GM12878 (cell line): ENCODE results near the gene HUNK. TPM values are rescaled to one million over a fixed set of nuclear protein-coding genes. Genes with fewer than 3 reads are reported as not detected.

Source experiments
- ATAC-seq: fragments of 200-7000 bp; cut with Tn5 transposase; 3 replicates; pipeline ENCODE4 v1.9.1; 2020; ENCODE audit warnings: mild to moderate bottlenecking, moderate library complexity
- BruUV-seq: library from RNA; stranded (reverse); fragments of 400-500 nt; replicated peaks from 2 replicates; lab custom pipeline; 2021; lab: Mats Ljungman, UMichigan
- CTCF ChIA-PET: fragments of 300-600 bp; sonication (Branson Sonifier 250); formaldehyde crosslinking; extraction: SDS; loops from one replicate; lab custom pipeline; 2021; ENCODE audit warnings: inconsistent platforms; lab: Yijun Ruan, JAX
- POLR2A ChIA-PET: fragments of 350-600 bp; formaldehyde crosslinking; extraction: SDS; loops from one replicate; lab custom pipeline; 2021; ENCODE audit warnings: inconsistent platforms; lab: Charles Lee
- RAD21 ChIA-PET: fragments of 300-600 bp; sonication (Branson Sonifier 250); formaldehyde crosslinking; loops from one replicate; lab custom pipeline; 2023; ENCODE audit warnings: antibody characterized with exemption; ENCODE audit not compliant: unreplicated experiment; lab: Charles Lee
- SMC1A ChIA-PET: fragments of 300-600 bp; sonication (Branson Sonifier 250); formaldehyde crosslinking; loops from one replicate; lab custom pipeline; 2023; ENCODE audit not compliant: unreplicated experiment, uncharacterized antibody; lab: Charles Lee
- DNase-seq: peaks from one replicate; pipeline ENCODE4 v3.0.0-alpha.2; 2011; ENCODE audit warnings: low read depth, low spot score
- FAIRE-seq: peaks from 3 replicates; lab custom pipeline; 2011; peaks lifted over from hg19 to GRCh38; lab: Jason Lieb, UNC
- H2AFZ ChIP-seq: 2 replicates; pipeline ENCODE4 v1.6.0; 2011; ENCODE audit warnings: low read depth, low read length, control low read depth; ENCODE audit not compliant: control insufficient read depth
- H3K27ac ChIP-seq: 2 replicates; pipeline ENCODE4 v1.5.1; 2011; ENCODE audit warnings: control low read depth; ENCODE audit not compliant: control insufficient read depth, insufficient read depth
- H3K27me3 ChIP-seq, 2 experiments: replicated peaks in 1 of 2; 2 replicates each; pipeline versions ENCODE4 v1.6.0 to v1.6.1; 2011; ENCODE audit warnings: low read length in 1 of 2; ENCODE audit not compliant: control insufficient read depth in 2 of 2, insufficient read depth in 2 of 2
- H3K36me3 ChIP-seq, 2 experiments: 2 replicates each; pipeline ENCODE4 v1.5.1; 2011; ENCODE audit warnings: low read length in 1 of 2; ENCODE audit not compliant: control insufficient read depth in 2 of 2, insufficient read depth in 2 of 2
- H3K4me1 ChIP-seq: 2 replicates; pipeline ENCODE4 v1.6.1; 2011; ENCODE audit warnings: mild to moderate bottlenecking, low read length, moderate library complexity, mixed read lengths; ENCODE audit not compliant: control insufficient read depth, insufficient read depth
- H3K4me2 ChIP-seq: 2 replicates; pipeline ENCODE4 v1.6.0; 2011; ENCODE audit warnings: control low read depth; ENCODE audit not compliant: control insufficient read depth, insufficient read depth
- H3K4me3 ChIP-seq: fragments of 200-600 bp; sonication (generic); 2 replicates; pipeline ENCODE4 v1.5.1; 2016
- H3K79me2 ChIP-seq: 2 replicates; pipeline ENCODE4 v1.6.0; 2011; ENCODE audit warnings: low read length; ENCODE audit not compliant: control insufficient read depth, insufficient read depth
- H3K9ac ChIP-seq: 2 replicates; pipeline ENCODE4 v1.8.0; 2011; ENCODE audit warnings: low read length, control low read depth, mixed read lengths; ENCODE audit not compliant: control insufficient read depth, insufficient read depth
- H3K9me3 ChIP-seq: replicated peaks from 3 replicates; pipeline ENCODE4 v1.5.1; 2011; ENCODE audit warnings: mild to moderate bottlenecking, low read length; ENCODE audit not compliant: control insufficient read depth, insufficient read depth
- H4K20me1 ChIP-seq: 2 replicates; pipeline ENCODE4 v1.6.0; 2011; ENCODE audit not compliant: control insufficient read depth, insufficient read depth
- BHLHE40 ChIP-seq, 2 experiments: fragments of 450-650 bp in 1 of 2; IDR thresholded peaks; 2 replicates each; pipeline ENCODE4 v1.6.1; 2011 to 2017; ENCODE audit warnings: low read depth in 2 of 2, borderline replicate concordance in 1 of 2, improper control_type of control experiment in 1 of 2, low read length in 1 of 2, mild to moderate bottlenecking in 1 of 2
- CBX5 ChIP-seq: sonication (generic); IDR thresholded peaks from 2 replicates; pipeline ENCODE4 v1.6.1; 2016; ENCODE audit warnings: low read depth, moderate library complexity, mild to moderate bottlenecking, inconsistent platforms
- FOXM1 ChIP-seq: IDR thresholded peaks from 2 replicates; pipeline ENCODE4 v1.6.1; 2012; ENCODE audit warnings: low read depth, mild to moderate bottlenecking, inconsistent platforms, low read length, moderate library complexity
- HDAC6 ChIP-seq: fragments of 200-600 bp; sonication (generic); IDR thresholded peaks from one replicate; pipeline ENCODE4 v1.8.0; 2017; ENCODE audit warnings: antibody characterized with exemption; ENCODE audit not compliant: unreplicated experiment
- MEF2A ChIP-seq: IDR thresholded peaks from 2 replicates; pipeline ENCODE4 v1.6.1; 2011; ENCODE audit warnings: low read depth, mild to moderate bottlenecking, low read length, moderate library complexity; ENCODE audit not compliant: insufficient read depth
- PML ChIP-seq: IDR thresholded peaks from 2 replicates; pipeline ENCODE4 v1.6.1; 2012; ENCODE audit warnings: low read length, inconsistent platforms
- POU2F2 ChIP-seq: IDR thresholded peaks from 3 replicates; pipeline ENCODE4 v1.6.1; 2011; ENCODE audit warnings: low read depth, mild to moderate bottlenecking, low read length, borderline replicate concordance
- SKIL ChIP-seq: fragments of 450-650 bp; IDR thresholded peaks from 2 replicates; pipeline ENCODE4 v1.6.1; 2017; ENCODE audit warnings: mild to moderate bottlenecking, low read depth, inconsistent platforms; ENCODE audit not compliant: poor library complexity, severe bottlenecking
- SUZ12 ChIP-seq: fragments of 200-600 bp; sonication (generic); IDR thresholded peaks from one replicate; pipeline ENCODE4 v1.6.1; 2018; ENCODE audit warnings: antibody characterized with exemption, mild to moderate bottlenecking; ENCODE audit not compliant: unreplicated experiment
- TARDBP ChIP-seq: IDR thresholded peaks from 2 replicates; pipeline ENCODE4 v1.6.1; 2016; ENCODE audit warnings: borderline replicate concordance
- TCF3 ChIP-seq: IDR thresholded peaks from 2 replicates; pipeline ENCODE4 v1.6.1; 2012; ENCODE audit warnings: low read depth, mild to moderate bottlenecking, low read length, borderline replicate concordance; ENCODE audit not compliant: insufficient read depth
- WRNIP1 ChIP-seq: IDR thresholded peaks from 2 replicates; pipeline ENCODE4 v1.6.1; 2011; ENCODE audit warnings: low read depth, low read length, improper control_type of control experiment, borderline replicate concordance
- ZNF207 ChIP-seq: fragments of 450-650 bp; IDR thresholded peaks from 2 replicates; pipeline ENCODE4 v1.6.1; 2014; ENCODE audit warnings: antibody characterized with exemption, mild to moderate bottlenecking, borderline replicate concordance
- ZSCAN29 ChIP-seq: fragments of 450-650 bp; IDR thresholded peaks from 2 replicates; pipeline ENCODE4 v1.6.1; 2017; ENCODE audit warnings: mild to moderate bottlenecking, moderate library complexity
- WGBS: methylation state at CpG from one replicate; pipeline ENCODE4 v1.1.6; 2016; ENCODE audit warnings: low lambda C conversion rate; ENCODE audit not compliant: insufficient replicate concordance, insufficient coverage; ENCODE audit errors: missing lambda C conversion rate; 5-methylcytosine and 5-hydroxymethylcytosine counted together
- in situ Hi-C: fragments of 300-500 bp; cut with MboI; formaldehyde crosslinking; loops from 9 replicates; pipeline ENCODE4 v1.14.3; 2018; ENCODE audit warnings: mixed read lengths
- intact Hi-C: fragments of 100-400 bp; cut with micrococcal nuclease; formaldehyde crosslinking; loops from one replicate; pipeline ENCODE4 v1.14.2; 2022; ENCODE audit not compliant: unreplicated experiment
- polyA plus RNA-seq, 11 experiments: library from polyadenylated mRNA; depleted of rRNA in 4 of 11; unstranded in 6 of 11; stranded (reverse) in 5 of 11; fragments of >200 nt; fragmentation: Nextera tagmentation in 4 of 11; fragmentation: Illumina TruSeq in 1 of 11; extraction: Ambion mirVana in 4 of 11; extraction: Trizol in 1 of 11; gene quantifications; 1 replicate in 1 of 11; 2 replicates in 10 of 11; pipeline versions ENCODE4 v1.2.1 to v1.2.3, GENCODE V29; 2011 to 2016; ENCODE audit warnings: inconsistent platforms in 2 of 11, missing spikeins in 2 of 11, low read depth in 1 of 11
- total RNA-seq, 4 experiments: library from RNA; depleted of rRNA in 3 of 4; stranded (reverse); fragments of >200 nt in 3 of 4; fragmentation: Illumina TruSeq in 1 of 4; extraction: Trizol in 1 of 4; gene quantifications; 2 replicates each; pipeline versions ENCODE4 v1.2.1 to v1.2.3, GENCODE V29; 2013 to 2021

HUNK gene
- total and polyA plus RNA-seq, 10 of the 15 experiments (the other 5 are each of a cell fraction or from before 2014, with no cell fraction given) = under 0.01 to 0.14 (median 0.03) TPM; not detected in 7

- ChIA-PET RAD21 (no interaction called here), SMC1A (no interaction called here), CTCF (no interaction called here), POLR2A (no interaction called here)
- in situ Hi-C loops = no loop called here
- Histone ChIP-seq H3K4me2 (no peak overlapping the region), H3K9ac (no peak overlapping the region), H3K79me2 (no peaks in the 10 kb centered on the region), H4K20me1 (no peaks in the 10 kb centered on the region), H3K4me3 (no peak overlapping the region), H3K4me1 (no peaks in the 10 kb centered on the region), H3K27me3 (no peaks in the 10 kb centered on the region; a peak in 1 of 4 replicates), H2AFZ (no peak overlapping the region), H3K9me3 (no peaks in the 10 kb centered on the region), H3K36me3 (no peaks in the 10 kb centered on the region), H3K27ac (no peak overlapping the region)
- 49% methylated on average over 6 of the region's 6 CpGs for WGBS
- intact Hi-C loops = no loop called here
- no peak for TF ChIP-seq CBX5
- no peak for TF ChIP-seq ZNF207
- no peak for TF ChIP-seq WRNIP1
- no peak for TF ChIP-seq HDAC6
- no peak for TF ChIP-seq FOXM1
- DNase-seq = no peak
- BruUV-seq = no TSS peak
- no peak for FAIRE-seq
- no peak for ATAC-seq
These were observed 68.9 kb downstream of the HUNK start for GRCh38 chr21:31941694-31942093.

GRCh38 chr21:31943561-31943960, 70.7 kb downstream of the HUNK start:
- Histone ChIP-seq H3K9ac (no peak overlapping the region), H3K4me2 (no peak overlapping the region), H3K79me2 (no peaks in the 10 kb centered on the region), H3K36me3 (no peaks in the 10 kb centered on the region), H3K9me3 (no peaks in the 10 kb centered on the region), H2AFZ (no peak overlapping the region), H3K27me3 (no peaks in the 10 kb centered on the region; a peak in 1 of 4 replicates), H3K4me1 (no peaks in the 10 kb centered on the region), H4K20me1 (no peaks in the 10 kb centered on the region), H3K27ac (no peak overlapping the region), H3K4me3 (no peak overlapping the region)
- SMC1A ChIA-PET = no interaction called here
- intact Hi-C loops = no loop called here
- DNase-seq = no peak
- no peak for FAIRE-seq
- BruUV-seq = no TSS peak
- WGBS = 0% methylated on average over 1 of the region's 1 CpG
- in situ Hi-C loops = no loop called here
- TF ChIP-seq POU2F2 = no peak
- TF ChIP-seq TARDBP = no peak
- no peak for TF ChIP-seq BHLHE40 (IDR thresholded peaks at IDR 0.05; ENCODE audit: borderline replicate concordance in 1 of 2, low read depth in 2 of 2, low read length in 1 of 2)
- TF ChIP-seq SKIL = no peak
- no peak for TF ChIP-seq PML
- TF ChIP-seq TCF3 = no peak
- no peak for TF ChIP-seq SUZ12
- TF ChIP-seq MEF2A = no peak
- TF ChIP-seq ZSCAN29 = no peak
- POLR2A ChIA-PET = no interaction called here
- no peak for ATAC-seq
- RAD21 ChIA-PET = no interaction called here
- CTCF ChIA-PET = no interaction called here
